ENCODE results near the gene SLC25A20.

Gene SLC25A20

GRCh38 chr3:48897460-48898376 lies 964 bp downstream of the SLC25A20 start:
- no peak for DNase-seq

GRCh38 chr3:48896936-48897335 lies 1.7 kb downstream of the SLC25A20 start:
- DNase-seq = no peak

GRCh38 chr3:48894516-48894915 lies 4.2 kb downstream of the SLC25A20 start:
- no peak for DNase-seq

- no peak for DNase-seq
These were observed 7.1 kb downstream of the SLC25A20 start for GRCh38 chr3:48891606-48892005.

- DNase-seq = no peak
These were observed 12.9 kb downstream of the SLC25A20 start for GRCh38 chr3:48885753-48886152.

GRCh38 chr3:48881652-48882114 lies 17.0 kb downstream of the SLC25A20 start:
- DNase-seq = no peak

- DNase-seq = no peak
These were observed 17.7 kb downstream of the SLC25A20 start for GRCh38 chr3:48881006-48881405.

- DNase-seq = no peak
These were observed 18.7 kb downstream of the SLC25A20 start for GRCh38 chr3:48879994-48880377.

GRCh38 chr3:48879307-48879993 lies 19.2 kb downstream of the SLC25A20 start:
- no peak for DNase-seq

- no peak for DNase-seq
These were observed 21.0 kb downstream of the SLC25A20 start for GRCh38 chr3:48877671-48878070.

GRCh38 chr3:48863122-48863521 lies 35.6 kb downstream of the SLC25A20 start:
- DNase-seq = no peak

GRCh38 chr3:48859206-48859605 lies 39.5 kb downstream of the SLC25A20 start:
- DNase-seq = no peak

- DNase-seq = no peak
These were observed 40.0 kb downstream of the SLC25A20 start for GRCh38 chr3:48858709-48859108.

- no peak for DNase-seq
These were observed 41.0 kb downstream of the SLC25A20 start for GRCh38 chr3:48857641-48858040.

GRCh38 chr3:48856469-48856868 lies 42.2 kb downstream of the SLC25A20 start:
- DNase-seq = no peak

- DNase-seq = no peak
These were observed 42.8 kb downstream of the SLC25A20 start for GRCh38 chr3:48855681-48856447.

GRCh38 chr3:48852151-48852550 lies 46.5 kb downstream of the SLC25A20 start:
- DNase-seq = no peak

- peak; percentile 57 for DNase-seq
These were observed 47.3 kb downstream of the SLC25A20 start for GRCh38 chr3:48851407-48851806.

- no peak for DNase-seq
These were observed 49.7 kb downstream of the SLC25A20 start for GRCh38 chr3:48848816-48849515.

GRCh38 chr3:48847504-48848423 lies 50.9 kb downstream of the SLC25A20 start, which contains the start of gene PRKAR2A:
TSS of gene PRKAR2A (minus strand) at chr3:48847874. CDS start at chr3:48847596, 278 bp downstream.
- DNase-seq = peak; percentile 82

- DNase-seq = peak; percentile 66
These were observed 51.6 kb downstream of the SLC25A20 start for GRCh38 chr3:48847053-48847503.

All from NCI-H146 (cell line).